ENCODE data around the gene EFCAB11.

DNA sequence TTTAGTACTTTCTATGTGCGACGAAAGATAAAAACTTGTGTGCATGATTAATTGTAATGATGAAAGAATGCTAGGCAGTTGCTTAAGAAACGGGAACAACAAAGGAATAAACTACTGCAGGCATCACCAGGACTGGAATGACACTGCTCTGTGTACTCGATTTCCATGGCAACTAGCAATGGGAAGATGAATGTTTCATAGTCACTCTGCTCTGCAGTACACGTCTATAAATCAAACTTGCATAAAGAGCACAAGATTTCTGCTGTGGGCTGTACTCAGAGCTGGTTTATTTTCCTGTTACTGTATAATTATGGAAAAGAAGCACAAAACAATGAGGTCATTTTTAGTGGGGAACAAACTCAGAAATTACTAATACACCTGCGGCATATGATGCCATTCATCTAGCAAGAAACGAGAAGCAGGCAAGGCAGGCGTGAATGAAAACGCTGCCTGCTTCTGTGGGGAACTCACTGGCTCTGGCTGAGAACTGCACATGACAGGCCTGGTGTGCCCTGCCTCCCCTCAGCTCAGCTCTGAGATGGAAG, 41.8 kb downstream of the EFCAB11 start:
- TF ChIP-seq CTCF (IDR thresholded peaks at IDR 0.05; ENCODE audit: low read length) (no peak), EZH2 (optimal IDR thresholded peaks at IDR 0.05; ENCODE audit: low read depth, low read length) (no peak), EZH2phosphoT487 (IDR thresholded peaks at IDR 0.05; ENCODE audit: low read length) (no peak)

All from MM.1S (cell line).